IPS-NIHi11 (cell line): ENCODE data around the gene OR5AU1.

Experiments
- DNase-seq: peaks from one replicate; pipeline ENCODE4 v3.0.0; 2012; ENCODE audit warnings: mixed read lengths, low spot score

Gene OR5AU1

GRCh38 chr14:21155963-21156362 lies at the start of gene OR5AU1:
Gene OR5AU1 (minus strand): TSS chr14:21156063. CDS start chr14:21155872, 191 bp downstream.
- no peak for DNase-seq

GRCh38 chr14:21205026-21205677 lies 49.3 kb upstream of the OR5AU1 start:
- no peak for DNase-seq

GRCh38 chr14:21204167-21205025 lies 48.5 kb upstream of the OR5AU1 start:
- no peak for DNase-seq

- DNase-seq = no peak
These were observed 47.8 kb upstream of the OR5AU1 start for GRCh38 chr14:21203470-21204166.

GRCh38 chr14:21202463-21203358 lies 46.8 kb upstream of the OR5AU1 start:
- no peak for DNase-seq

- DNase-seq = no peak
These were observed 46.0 kb upstream of the OR5AU1 start for GRCh38 chr14:21201732-21202462.

- DNase-seq = no peak
These were observed 45.0 kb upstream of the OR5AU1 start for GRCh38 chr14:21200752-21201461.

GRCh38 chr14:21199611-21200560 lies 44.0 kb upstream of the OR5AU1 start:
- DNase-seq = no peak

- DNase-seq = no peak
These were observed 41.7 kb upstream of the OR5AU1 start for GRCh38 chr14:21197418-21198205.

- DNase-seq = no peak
These were observed 38.7 kb upstream of the OR5AU1 start for GRCh38 chr14:21194597-21194996.

GRCh38 chr14:21192875-21193535 lies 37.1 kb upstream of the OR5AU1 start:
- no peak for DNase-seq

- DNase-seq = no peak
These were observed 36.6 kb upstream of the OR5AU1 start for GRCh38 chr14:21192447-21192822.

- peak; percentile 83 for DNase-seq
These were observed 36.1 kb upstream of the OR5AU1 start for GRCh38 chr14:21191809-21192446.

GRCh38 chr14:21191261-21191808 lies 35.5 kb upstream of the OR5AU1 start:
- no peak for DNase-seq

- DNase-seq = no peak
These were observed 29.6 kb upstream of the OR5AU1 start for GRCh38 chr14:21185491-21185890.

GRCh38 chr14:21184254-21184653 lies 28.4 kb upstream of the OR5AU1 start:
- no peak for DNase-seq

GRCh38 chr14:21182166-21182565 lies 26.3 kb upstream of the OR5AU1 start:
- DNase-seq = no peak
